RPMI8226 (cell line): ENCODE measurements around the gene GRIA4.

ENCODE experiments used
- DNase-seq: peaks from one replicate; pipeline ENCODE4 v3.0.0-alpha.2; 2015

The GRIA4 gene

GRCh38 chr11:105609832-105610781 lies at the start of gene GRIA4:
GRIA4 (plus strand) TSS chr11:105610073; CDS start chr11:105610998, 925 bp downstream.
- peak; percentile 87 for DNase-seq

DNA sequence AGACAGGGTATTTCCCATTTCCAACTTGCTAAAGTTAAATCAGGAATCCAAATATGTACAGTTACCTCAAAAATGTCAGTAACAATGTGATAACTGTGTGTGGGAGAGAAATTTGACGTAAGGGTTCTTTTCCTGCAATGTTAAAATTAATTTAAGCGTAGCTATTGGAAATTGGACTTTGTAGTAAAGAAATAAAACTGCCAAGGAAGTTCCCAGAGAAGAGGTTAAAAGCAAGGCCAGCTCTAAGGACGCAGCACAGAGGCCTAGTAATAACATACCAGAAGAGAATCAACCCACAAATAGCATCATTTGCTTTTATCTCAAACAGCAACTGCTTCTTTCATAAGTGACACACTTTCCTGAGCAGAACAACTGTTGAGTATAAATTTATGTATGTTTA lies 36.8 kb upstream of the GRIA4 start:
- DNase-seq = no peak

DNA sequence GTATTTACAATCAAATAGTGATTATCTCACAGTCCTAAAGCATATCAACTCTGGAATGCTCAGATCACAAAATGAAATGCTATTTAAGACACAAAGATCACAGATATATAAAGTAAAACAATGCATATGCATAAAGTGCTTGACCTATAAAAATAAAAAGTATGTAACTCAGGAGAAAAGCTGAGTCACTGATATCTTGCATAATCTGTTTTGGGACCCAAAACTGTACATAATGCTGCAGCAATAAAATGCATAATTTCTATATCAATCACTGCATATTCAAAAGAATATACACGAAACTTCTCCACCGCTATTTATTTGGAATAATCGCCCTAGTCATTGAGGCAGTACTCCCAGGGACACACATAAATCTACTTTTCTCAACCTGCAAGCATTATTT lies 34.9 kb upstream of the GRIA4 start:
- no peak for DNase-seq

DNA sequence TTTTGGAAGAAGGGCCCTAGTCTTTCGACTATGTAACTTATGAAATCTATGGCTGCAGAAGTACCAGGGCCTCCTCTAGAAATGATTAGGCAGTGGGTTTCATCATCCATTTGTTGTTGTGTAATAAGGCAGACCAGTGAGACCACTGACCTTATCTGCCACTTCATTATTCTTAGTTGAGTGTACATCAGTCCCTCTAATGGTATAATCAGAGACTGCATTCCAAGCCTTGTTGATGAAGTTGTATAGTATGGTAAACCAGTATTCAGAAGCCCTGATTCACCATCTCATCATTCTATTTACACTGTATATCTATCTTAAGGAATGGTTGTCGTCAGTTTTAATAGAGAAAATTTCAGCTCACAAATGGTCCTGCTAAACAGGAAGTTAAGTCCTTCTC lies 32.2 kb upstream of the GRIA4 start:
- no peak for DNase-seq

GRCh38 chr11:105579111-105579510 lies 30.8 kb upstream of the GRIA4 start:
- DNase-seq = no peak

DNA sequence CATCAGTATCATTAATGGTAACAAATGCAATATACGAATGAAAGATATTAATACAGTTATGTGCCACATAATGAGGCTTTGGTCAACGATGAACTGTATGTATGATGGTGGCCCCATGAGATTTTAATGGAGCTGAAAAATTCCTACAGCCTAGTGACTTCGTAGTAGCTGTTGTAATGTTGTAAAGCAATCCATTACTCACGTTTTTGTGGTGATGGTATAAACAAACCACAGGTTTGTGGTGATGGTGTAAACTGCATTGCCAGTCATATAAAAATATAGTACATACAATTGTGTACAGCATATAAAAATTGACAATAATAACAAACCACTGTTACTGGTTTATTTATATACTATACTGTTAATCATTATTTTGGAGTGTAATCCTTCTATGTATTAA lies 27.4 kb upstream of the GRIA4 start:
- DNase-seq = no peak

GRCh38 chr11:105588001-105588400 lies 21.9 kb upstream of the GRIA4 start:
- peak; percentile 37 for DNase-seq

- DNase-seq = peak; percentile 47
These were observed 20.5 kb upstream of the GRIA4 start for GRCh38 chr11:105589346-105589745.

- DNase-seq = no peak
These were observed 17.8 kb upstream of the GRIA4 start for GRCh38 chr11:105592035-105592434.

DNA sequence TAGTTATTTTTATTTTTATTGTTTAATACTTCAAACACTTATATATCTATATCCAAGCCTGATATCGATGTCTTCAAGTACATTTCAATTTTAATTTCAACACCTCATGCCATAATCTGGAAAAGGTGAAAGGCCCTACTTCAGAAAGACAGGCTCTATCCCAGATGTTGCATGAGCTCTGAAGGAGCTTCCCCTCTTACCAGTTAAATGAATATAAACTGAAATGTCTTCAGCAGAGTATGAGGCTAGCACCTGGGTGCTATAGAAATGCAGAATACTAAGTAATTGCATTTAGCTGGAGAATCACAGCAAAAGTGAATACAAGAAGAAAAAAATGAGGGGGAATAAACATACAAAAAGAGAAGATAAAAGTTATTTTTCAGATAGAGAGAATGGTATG lies 11.5 kb upstream of the GRIA4 start:
- no peak for DNase-seq

DNA sequence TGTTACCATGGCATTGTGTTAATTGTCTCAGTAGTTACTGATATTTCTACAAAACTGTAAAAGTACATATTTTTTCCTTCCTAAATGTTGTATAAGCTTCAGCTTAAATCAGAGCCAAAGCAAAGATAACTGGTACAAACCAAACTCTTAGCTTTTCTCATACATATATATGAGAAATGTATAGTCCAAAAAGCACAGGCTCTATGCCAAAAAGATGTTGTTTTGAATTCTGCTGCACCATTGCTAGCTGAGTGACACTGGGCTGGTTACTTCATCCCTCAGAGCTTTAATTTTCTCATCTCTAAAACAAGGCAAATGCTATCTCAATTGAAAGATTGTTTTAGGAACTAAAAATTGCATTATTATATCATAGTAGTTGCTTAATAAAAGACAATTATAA lies 6.7 kb upstream of the GRIA4 start:
- DNase-seq = no peak

DNA sequence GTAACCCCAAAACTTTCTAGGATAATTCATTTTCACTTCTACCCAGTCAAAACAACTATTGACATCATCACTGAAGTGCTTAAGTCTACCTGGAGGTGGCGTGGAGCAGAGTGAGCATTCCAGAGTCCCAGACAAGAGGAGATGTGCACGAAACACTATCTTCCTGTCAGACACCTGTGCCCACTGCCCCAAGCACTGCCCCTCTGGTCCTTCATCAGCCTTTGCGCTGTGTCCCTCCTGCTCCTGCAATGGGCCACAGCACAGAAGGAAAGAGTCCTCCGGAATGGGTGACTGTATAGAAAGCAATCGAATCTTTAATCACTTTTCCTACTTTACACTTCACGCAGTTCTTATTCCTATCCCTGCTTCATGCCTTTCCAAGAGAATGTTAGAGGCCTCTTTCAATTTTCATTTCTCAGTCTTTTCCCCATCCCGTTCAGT lies 512 bp upstream of the GRIA4 start:
- DNase-seq = peak; percentile 92

GRCh38 chr11:105610871-105611571 lies 1.1 kb downstream of the GRIA4 start:
- DNase-seq = peak; percentile 49

DNA sequence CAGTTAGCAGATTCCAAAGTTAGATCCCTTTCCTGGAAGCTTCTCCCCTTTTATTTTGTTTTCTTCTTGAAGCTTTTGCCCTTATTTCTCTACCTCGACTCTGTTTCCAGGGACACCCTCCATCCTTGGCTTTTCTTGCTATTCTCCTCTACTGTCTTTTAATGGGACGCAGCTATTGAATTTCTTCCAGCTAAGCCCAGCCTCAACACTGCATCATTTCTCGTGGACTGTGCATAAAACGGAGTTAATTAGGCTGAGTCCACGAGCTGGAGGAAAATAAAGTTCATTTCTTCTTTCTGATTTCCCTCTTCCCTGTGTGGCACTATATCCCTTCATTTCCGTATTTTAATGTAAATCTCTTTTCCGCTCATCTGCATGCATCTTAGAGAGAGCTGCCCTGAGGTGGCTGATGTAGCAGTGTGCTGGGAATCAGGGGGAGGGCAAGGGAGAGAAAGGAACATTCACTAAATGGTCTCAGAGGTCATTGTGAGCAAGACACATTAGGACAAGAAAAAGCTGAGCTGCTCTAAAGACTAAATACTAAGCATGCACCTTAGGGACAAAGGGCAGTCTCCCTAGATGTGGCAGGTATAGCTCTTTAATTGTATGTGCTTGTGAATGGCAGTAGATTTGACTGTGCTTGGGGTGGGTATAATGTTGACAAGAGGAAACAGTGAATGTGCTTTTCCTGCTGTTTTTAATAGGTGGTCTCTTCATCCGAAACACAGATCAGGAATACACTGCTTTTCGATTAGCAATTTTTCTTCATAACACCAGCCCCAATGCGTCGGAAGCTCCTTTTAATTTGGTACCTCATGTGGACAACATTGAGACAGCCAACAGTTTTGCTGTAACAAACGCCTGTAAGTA lies 1.9 kb downstream of the GRIA4 start:
- DNase-seq = peak; percentile 66

DNA sequence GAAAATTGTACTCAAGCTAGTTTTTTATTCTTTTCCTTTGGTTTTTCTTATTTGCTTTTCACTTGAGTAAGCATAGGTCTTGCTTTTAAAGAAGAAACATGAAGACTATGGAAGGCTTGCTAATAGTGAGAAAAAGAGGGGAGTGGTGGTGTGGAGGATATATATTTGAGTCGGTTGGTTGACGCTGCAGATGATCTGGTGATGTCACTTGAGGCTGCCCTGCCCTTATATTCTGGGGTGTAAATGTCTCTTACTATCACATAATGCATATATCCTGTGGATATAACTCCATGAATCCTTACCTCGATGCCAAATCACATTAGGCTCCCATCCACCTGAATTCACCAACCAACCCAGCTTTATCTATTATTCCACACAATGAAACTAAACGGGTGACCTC lies 2.9 kb downstream of the GRIA4 start:
- DNase-seq = peak; percentile 77

DNA sequence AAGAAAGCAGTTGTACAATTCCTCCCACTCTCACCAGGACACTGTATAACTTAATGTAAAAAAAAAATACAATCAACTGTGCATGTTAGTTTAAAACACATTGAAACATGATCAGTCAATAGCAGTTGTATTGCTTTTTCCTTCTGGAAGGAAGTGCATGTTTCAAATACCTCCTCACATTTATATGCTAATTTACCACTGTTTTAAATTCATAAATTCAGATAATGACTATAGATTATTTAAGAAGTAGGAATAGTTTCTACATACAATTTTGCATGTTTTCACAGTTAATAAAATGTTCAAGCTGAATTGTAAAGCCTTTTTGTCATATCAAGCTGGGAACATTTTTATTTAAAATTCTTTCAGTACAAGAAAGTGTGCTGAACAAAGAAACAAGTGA lies 3.3 kb downstream of the GRIA4 start:
- no peak for DNase-seq

- DNase-seq = peak; percentile 40
These were observed 8.6 kb downstream of the GRIA4 start for GRCh38 chr11:105618343-105618955.

DNA sequence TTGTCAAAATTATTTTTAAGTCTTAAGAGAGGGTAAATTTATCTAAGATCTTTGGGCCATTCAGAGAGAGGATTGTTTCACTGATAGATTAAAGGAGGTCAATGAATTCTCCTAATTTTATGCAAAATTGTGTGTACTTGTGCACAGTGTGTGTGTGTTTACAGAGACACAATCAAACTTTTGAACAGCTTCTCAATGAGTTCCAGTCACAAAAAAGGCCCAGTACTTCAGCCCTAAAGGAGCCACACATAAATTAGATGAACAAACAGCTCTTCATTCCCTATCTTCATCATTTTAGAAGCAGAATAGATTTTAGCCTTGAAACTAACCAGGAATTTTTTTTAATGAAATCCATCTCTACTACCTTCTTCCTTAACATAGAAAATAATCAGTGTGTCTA lies 9.7 kb downstream of the GRIA4 start:
- no peak for DNase-seq

GRCh38 chr11:105622016-105622415 lies 12.1 kb downstream of the GRIA4 start:
- no peak for DNase-seq

DNA sequence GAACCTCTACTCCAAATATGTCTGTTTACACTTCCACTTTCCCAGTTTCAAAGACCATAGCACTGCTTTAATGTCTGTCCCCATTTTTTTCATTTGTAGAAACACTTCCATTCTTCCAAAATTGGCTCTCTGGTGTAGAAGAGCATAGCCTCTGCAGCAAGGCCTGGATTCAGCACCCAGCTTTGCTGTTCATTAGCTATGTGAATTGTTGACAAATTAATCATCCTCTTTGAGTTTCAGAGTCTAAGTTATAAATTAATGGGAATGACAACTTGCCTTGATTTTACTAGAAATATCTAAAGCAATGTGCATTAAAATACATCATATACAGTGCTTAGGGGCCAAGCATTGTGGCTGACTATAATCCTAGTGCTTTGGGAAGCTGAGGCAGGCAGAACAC lies 22.4 kb downstream of the GRIA4 start:
- DNase-seq = no peak

GRCh38 chr11:105635466-105635865 lies 25.6 kb downstream of the GRIA4 start:
- no peak for DNase-seq

DNA sequence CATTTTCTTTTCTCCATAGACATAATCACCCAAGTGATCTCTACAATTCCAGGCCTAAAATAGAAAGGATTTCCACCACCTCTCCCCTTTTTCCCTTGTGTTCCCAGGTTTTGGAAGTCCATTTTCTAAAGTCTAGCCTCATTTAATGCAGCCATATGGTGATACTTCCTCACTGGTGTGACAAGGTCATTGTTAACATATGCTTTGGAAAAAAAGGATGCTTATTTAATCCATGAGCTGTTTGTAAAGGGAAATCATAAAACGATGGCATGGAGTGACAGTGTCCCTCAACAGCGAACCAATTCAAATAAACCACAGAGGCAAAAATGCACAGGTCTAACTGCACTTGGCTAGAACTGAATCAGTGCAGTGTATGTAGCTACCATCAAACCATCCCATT lies 26.6 kb downstream of the GRIA4 start:
- no peak for DNase-seq

GRCh38 chr11:105639527-105639926 lies 29.7 kb downstream of the GRIA4 start:
- no peak for DNase-seq
